Central memory CD8-positive, alpha-beta T cell (primary cell): ENCODE results near the gene EHD4.

ENCODE experiments used
- ATAC-seq: fragments of 150-1000 bp; cut with Tn5 transposase; replicated peaks from 2 replicates; pipeline ENCODE4 v1.10.0; 2022; ENCODE audit warnings: mild to moderate bottlenecking, moderate FRiP score, moderate number of reproducible peaks; ENCODE audit not compliant: poor library complexity, severe bottlenecking; ENCODE audit errors: extremely low read depth
- DNase-seq, 2 donors: peaks; one replicate each; pipeline ENCODE4 v3.0.0; 2021; ENCODE audit warnings: low spot score in 2 of 2
- H3K27ac Mint-ChIP-seq: one replicate; pipeline ENCODE4 v1.8.0; 2022; ENCODE audit warnings: low read depth, mild to moderate bottlenecking, moderate library complexity, mixed read lengths
- H3K27me3 Mint-ChIP-seq: one replicate; pipeline ENCODE4 v1.8.0; 2022; ENCODE audit warnings: mixed read lengths
- H3K36me3 Mint-ChIP-seq: one replicate; pipeline ENCODE4 v1.8.0; 2022; ENCODE audit warnings: mild to moderate bottlenecking, moderate library complexity, mixed read lengths; ENCODE audit not compliant: insufficient read depth
- H3K4me1 Mint-ChIP-seq: one replicate; pipeline ENCODE4 v1.8.0; 2022; ENCODE audit warnings: mixed read lengths
- H3K4me3 Mint-ChIP-seq: one replicate; pipeline ENCODE4 v1.8.0; 2022; ENCODE audit warnings: mild to moderate bottlenecking, moderate library complexity, mixed read lengths
- H3K9me3 Mint-ChIP-seq: one replicate; pipeline ENCODE4 v1.8.0; 2022; ENCODE audit warnings: mixed read lengths

The EHD4 gene

DNA sequence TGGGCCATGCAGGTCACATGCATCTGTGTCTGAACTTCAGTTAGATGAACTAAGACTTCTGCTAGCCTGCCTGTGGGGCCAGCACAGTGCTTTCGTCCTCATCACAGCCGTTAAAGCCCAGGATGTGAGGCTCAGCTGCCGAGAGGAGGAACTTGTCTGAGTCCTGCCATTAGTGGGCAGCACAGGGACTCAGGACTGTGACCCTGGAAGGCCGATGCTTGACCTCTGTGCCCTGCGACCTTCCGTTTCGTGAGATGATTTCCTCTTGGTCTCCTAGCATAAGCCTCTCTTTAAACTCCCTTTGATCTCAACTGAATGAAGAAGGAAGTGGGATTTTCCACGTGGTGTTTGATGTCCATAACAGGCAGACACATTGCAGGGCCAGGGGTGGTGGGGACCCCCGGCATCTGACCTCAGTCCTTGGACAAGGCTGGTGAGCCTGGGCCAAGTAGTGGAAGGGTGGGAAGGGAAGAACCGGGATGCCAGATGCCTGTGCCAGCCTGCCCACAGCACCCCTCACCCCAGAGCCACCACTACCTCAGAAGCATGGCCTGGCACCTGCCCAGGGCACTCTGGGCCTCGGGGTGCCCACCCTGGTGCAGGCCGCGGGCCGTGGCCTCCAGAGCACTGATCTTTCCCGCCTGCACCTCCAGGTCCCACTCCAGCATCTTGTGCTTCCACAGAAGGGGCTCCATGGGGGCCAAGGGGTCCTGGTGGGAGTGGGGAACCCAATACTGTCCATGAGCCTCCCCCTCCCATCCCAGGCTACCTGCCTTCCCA is 112.1 kb downstream of the EHD4 start:
- no peak for DNase-seq
- Mint-ChIP-seq H3K36me3 (peaks cover 2% of the 10 kb centered on the region), H3K4me3 (no peak overlapping the region), H3K27me3 (no peaks in the 10 kb centered on the region), H3K9me3 (no peaks in the 10 kb centered on the region), H3K27ac (no peak overlapping the region), H3K4me1 (peaks cover 17% of the 10 kb centered on the region)
- no peak for ATAC-seq

DNA sequence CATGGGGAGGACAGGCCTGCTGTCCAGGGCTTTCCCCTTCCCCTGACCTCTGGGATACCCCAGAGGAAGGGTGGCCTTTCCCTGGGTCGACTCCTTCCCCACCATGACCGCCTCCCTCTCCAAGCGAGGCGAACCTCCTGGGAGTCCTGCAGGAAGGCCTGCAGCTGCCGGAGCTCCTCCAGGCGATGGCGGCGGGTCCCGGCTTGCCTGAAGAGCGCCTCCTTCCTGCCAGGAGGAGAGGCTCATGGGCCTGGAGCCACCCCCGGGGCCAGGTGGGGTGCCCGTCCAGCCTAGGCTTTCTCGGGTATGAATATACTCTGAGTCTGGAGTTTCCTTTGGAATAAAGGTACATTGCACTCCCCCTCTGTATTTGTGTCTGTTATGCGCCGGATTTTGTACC is 113.6 kb downstream of the EHD4 start:
- ATAC-seq (no peak), DNase-seq (no peak)
- H3K27ac Mint-ChIP-seq = no peak overlapping the region
- H3K27me3 Mint-ChIP-seq = no peaks in the 10 kb centered on the region
- H3K4me3 Mint-ChIP-seq = no peak overlapping the region
- peaks cover 17% of the 10 kb centered on the region for H3K4me1 Mint-ChIP-seq
- H3K36me3 Mint-ChIP-seq = peaks cover 2% of the 10 kb centered on the region
- H3K9me3 Mint-ChIP-seq = no peaks in the 10 kb centered on the region

DNA sequence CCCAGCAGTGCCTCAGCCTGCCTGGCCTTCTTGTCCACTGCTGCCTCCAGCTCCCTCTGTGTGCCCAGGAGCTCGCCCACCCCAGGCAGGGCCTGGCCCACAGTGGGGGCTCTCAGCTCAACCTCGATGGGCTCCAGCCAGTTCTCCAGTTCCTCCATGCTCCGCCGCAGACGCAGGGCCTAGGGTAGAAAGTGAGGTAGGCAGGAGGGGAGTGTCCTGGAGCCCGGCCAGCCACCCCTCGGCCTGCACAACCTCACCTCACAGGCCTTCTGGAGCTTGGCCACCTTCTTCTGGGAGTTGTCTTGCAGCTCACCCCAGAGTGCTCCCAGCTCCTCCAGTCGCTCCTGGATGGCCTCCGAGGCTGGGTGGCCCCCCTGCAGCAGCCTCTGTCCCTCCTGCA is 115.0 kb downstream of the EHD4 start:
- no peaks in the 10 kb centered on the region for H3K27me3 Mint-ChIP-seq
- H3K4me1 Mint-ChIP-seq = peaks cover 10% of the 10 kb centered on the region
- DNase-seq = no peak
- no peak for ATAC-seq
- no peaks in the 10 kb centered on the region for H3K9me3 Mint-ChIP-seq
- no peak overlapping the region for H3K27ac Mint-ChIP-seq
- H3K36me3 Mint-ChIP-seq = peaks cover 6% of the 10 kb centered on the region
- no peak overlapping the region for H3K4me3 Mint-ChIP-seq

DNA sequence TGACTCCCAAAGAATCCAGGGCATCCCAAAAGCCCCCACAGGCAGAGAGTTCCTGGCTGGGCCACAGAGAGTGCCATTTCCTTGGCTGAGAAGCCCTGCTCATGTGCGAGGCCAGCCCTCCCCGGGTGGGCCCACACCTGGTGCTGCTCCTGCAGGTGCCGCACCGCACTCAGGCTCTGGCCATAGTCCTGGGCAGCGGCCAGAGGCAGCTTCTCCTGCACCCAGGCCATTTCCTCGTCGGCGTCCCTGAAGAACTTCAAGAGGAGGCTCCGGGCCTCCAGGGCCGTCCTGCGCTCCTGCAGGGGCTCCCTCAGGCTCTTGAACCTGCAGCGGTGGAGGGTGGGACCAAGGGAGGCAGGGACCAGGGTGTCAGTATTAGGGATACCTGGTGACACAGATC is 115.6 kb downstream of the EHD4 start:
- ATAC-seq (no peak), DNase-seq (no peak)
- Mint-ChIP-seq H3K4me3 (no peak overlapping the region), H3K9me3 (no peaks in the 10 kb centered on the region), H3K27ac (no peak overlapping the region), H3K4me1 (peaks cover 10% of the 10 kb centered on the region), H3K27me3 (no peaks in the 10 kb centered on the region), H3K36me3 (peaks cover 6% of the 10 kb centered on the region)

DNA sequence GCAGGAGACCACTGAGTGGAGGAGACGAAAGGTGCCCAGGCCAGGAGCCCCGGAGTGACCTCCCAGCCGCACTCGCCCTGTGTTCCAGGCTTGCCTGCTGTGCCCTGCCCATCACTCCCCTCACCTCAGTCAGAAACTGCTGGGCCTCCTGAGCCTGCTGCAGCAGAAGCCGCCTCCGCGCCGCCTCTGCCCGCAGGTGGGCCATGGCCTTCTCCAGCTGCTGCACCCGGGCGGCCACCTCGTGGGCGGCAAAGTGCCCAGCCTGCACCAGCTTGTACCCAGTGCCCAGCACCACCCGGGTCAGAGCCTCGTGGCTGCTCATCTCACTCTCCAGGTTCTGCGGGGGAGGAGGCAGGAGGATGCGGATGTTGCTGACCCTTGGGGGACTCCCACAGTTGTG is 116.1 kb downstream of the EHD4 start:
- ATAC-seq (no peak), DNase-seq (no peak)
- no peak overlapping the region for H3K27ac Mint-ChIP-seq
- no peaks in the 10 kb centered on the region for H3K27me3 Mint-ChIP-seq
- H3K9me3 Mint-ChIP-seq = no peaks in the 10 kb centered on the region
- H3K36me3 Mint-ChIP-seq = peaks cover 6% of the 10 kb centered on the region
- H3K4me1 Mint-ChIP-seq = peaks cover 10% of the 10 kb centered on the region
- H3K4me3 Mint-ChIP-seq = no peak overlapping the region

DNA sequence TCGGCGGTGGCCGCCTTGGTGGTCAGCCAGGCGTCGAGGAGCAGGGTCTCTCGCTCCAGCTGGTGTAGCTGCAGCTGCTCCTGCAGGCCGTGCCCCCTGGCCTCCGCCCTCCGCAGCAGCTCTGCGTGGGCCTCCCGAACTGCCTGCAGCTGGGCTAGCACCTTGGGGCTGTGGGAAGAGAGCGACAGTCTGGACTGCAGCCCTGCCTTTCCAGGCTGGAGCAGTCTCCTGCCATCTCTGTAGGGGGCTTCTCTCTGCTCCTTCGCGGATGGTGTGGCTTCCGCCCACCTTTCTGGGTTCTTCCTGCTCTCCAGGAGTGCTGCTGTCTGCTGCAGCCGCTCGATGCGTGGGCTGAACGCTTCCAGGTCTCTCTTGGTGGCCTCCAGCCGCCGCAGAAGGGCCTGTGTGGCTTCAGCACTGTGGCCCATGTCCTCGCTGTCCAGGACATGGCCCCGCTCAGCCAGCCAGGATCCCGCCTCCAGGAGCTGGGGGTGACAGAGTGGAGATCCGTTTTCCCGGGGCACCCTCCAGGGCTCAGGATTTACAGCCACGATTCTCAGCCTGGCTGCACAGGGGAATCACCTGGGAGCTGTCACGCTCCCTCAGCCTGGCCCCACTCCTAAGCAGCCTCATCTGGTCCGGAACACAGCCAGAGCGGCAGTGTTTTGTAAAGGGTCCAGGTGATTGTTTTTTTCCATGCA is 116.9 kb downstream of the EHD4 start:
- H3K9me3 Mint-ChIP-seq = no peaks in the 10 kb centered on the region
- no peak for ATAC-seq
- no peaks in the 10 kb centered on the region for H3K27me3 Mint-ChIP-seq
- H3K4me3 Mint-ChIP-seq = no peak overlapping the region
- H3K36me3 Mint-ChIP-seq = peaks cover 4% of the 10 kb centered on the region
- no peak for DNase-seq
- H3K4me1 Mint-ChIP-seq = peaks cover 4% of the 10 kb centered on the region
- H3K27ac Mint-ChIP-seq = no peak overlapping the region

DNA sequence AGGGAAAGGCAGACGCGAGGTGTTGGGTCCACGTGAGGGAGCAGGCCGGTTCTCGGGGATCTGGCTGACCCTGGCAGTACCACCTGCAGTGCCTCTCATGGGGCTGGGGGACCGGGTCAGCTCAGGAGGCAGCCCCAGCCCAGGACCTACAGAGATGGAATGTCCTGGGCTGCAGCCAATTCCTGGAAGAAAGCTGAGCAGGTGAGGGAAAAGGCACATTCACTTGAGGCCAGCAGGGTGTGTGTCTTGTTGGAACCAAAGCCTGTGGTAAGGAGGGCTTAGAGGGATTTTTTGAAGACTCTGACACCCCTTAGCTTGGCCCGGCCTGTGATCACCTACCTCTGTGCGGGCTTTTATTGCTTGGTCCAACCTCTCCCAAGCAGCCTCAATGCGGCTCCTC is 117.9 kb downstream of the EHD4 start:
- no peak for DNase-seq
- Mint-ChIP-seq H3K9me3 (no peaks in the 10 kb centered on the region), H3K27ac (no peak overlapping the region), H3K4me1 (no peaks in the 10 kb centered on the region), H3K27me3 (no peaks in the 10 kb centered on the region), H3K36me3 (peaks cover 4% of the 10 kb centered on the region), H3K4me3 (no peak overlapping the region)
- ATAC-seq = no peak

DNA sequence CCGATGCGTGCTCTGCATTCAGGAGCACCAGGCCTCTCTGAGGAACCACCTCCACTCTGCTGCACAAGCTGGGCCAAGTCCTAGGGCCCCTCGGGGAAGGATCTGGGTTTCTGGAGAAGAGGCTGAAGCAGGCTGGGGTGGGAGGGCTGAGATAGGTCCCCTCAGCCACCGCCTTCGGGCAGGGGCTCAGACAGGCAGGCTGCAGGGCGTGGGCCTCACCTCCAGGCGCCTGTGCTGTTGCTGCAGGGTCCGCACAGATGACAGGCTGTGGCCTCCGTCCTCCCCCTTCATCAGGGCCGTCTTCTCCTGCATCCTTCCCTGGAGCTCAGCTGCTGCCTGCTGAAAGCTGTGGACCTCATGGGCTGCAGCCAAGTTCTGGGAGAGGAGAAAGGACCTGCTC is 118.5 kb downstream of the EHD4 start:
- no peaks in the 10 kb centered on the region for H3K27me3 Mint-ChIP-seq
- H3K4me1 Mint-ChIP-seq = no peaks in the 10 kb centered on the region
- H3K9me3 Mint-ChIP-seq = no peaks in the 10 kb centered on the region
- DNase-seq (no peak), ATAC-seq (no peak)
- H3K36me3 Mint-ChIP-seq = peaks cover 7% of the 10 kb centered on the region
- H3K27ac Mint-ChIP-seq = no peak overlapping the region
- H3K4me3 Mint-ChIP-seq = no peak overlapping the region

DNA sequence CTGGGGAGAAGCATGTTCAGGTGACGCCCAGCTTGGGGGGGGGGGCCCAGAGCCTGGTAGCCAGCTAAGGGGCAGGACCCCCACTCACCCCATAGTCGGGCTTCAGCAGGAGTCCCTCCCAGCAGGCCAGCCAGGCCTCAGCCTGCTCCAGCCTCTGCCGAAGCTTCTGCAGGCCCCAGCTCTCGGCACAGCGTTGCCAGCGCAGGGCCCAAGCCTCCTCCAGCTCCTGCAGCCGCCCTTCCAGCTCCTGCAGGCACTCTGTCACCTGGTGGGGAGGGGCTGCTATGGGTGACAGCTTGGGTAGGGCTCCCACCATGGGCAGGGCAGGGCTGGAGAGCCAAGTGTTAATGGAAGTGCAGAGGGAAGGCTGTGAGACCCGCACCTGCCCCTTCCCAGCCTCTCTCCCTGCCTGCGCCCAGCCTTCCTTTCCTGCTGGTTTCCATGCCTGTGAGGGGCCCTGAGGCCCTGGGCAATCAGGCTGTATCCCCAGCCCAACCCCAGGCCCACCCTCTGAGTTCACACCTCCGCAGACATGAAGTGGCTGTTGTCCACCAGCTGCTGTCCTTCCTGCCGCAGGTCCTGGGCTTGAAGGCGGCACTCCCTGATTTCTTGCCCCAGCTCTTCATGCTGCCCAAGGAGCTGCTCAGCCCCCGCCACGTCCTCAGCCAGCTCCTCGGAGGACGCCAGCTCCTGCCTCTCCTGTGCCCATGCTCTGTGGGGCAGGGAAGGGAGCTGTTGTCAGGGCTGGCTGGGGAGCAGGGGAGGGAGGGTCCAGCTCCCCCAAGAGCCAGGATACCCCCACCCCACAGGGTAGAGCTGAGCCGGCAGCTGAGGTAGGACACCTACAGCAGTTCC is 119.4 kb downstream of the EHD4 start:
- Mint-ChIP-seq H3K9me3 (no peaks in the 10 kb centered on the region), H3K4me3 (no peak overlapping the region), H3K36me3 (peaks cover 13% of the 10 kb centered on the region), H3K4me1 (no peaks in the 10 kb centered on the region), H3K27me3 (no peaks in the 10 kb centered on the region), H3K27ac (no peak overlapping the region)
- DNase-seq = no peak
- ATAC-seq = no peak

DNA sequence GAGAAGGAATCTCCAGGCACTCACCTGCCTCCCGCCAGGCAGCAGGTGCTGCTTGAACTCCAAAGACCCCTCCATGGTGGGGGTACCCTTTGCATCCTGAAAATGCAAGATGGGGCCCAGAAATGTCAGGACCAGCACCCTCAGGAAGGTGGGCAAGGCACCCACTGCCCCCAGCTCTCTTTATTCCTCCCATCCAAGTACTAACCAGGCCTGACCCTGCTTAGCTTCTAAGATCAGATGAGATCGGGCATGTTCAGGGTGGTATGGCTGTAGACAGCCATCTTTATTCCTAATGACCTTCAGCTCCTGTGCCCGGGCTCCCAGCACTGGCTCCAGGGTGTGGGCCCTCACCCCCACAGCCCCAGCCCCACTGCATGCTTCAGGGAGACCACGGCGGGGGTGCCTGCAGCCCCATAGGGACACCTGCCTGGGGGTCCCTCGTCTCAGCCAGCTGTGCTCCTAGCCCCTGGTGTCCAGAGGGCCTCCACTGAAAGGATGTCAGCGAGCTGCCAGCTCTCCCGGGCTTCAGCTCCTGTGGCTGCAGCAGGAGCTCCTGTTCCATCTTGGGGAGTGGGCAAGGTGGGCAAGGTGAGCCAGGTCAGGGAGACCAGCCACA is 120.5 kb downstream of the EHD4 start:
- DNase-seq = no peak
- H3K4me1 Mint-ChIP-seq = no peaks in the 10 kb centered on the region
- H3K9me3 Mint-ChIP-seq = no peaks in the 10 kb centered on the region
- H3K27ac Mint-ChIP-seq = no peak overlapping the region
- H3K27me3 Mint-ChIP-seq = no peaks in the 10 kb centered on the region
- no peak overlapping the region for H3K4me3 Mint-ChIP-seq
- H3K36me3 Mint-ChIP-seq = peaks cover 18% of the 10 kb centered on the region
- ATAC-seq = no peak

DNA sequence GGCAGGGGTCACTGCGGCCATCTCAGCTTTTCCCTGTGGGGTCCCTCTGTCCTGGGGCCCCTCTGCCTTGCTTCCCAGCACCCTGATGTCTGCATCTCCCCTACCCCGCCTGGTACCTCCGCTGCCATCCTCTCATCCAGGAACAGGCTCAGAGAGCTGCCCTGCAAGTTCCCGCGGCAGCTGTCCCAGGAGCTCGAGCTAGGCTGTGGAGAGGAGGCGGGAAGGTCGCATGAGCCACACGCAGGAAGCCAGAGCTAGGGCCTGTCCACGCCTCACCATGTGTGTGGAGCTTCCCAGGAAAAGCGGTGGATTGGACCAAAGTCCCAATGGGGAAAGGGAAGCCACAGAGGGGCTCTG is 121.2 kb downstream of the EHD4 start:
- Mint-ChIP-seq H3K36me3 (peaks cover 23% of the 10 kb centered on the region), H3K27me3 (no peaks in the 10 kb centered on the region), H3K4me1 (no peaks in the 10 kb centered on the region), H3K27ac (peak overlapping the region; percentile 25), H3K4me3 (no peak overlapping the region), H3K9me3 (no peaks in the 10 kb centered on the region)
- ATAC-seq (no peak), DNase-seq (no peak)

DNA sequence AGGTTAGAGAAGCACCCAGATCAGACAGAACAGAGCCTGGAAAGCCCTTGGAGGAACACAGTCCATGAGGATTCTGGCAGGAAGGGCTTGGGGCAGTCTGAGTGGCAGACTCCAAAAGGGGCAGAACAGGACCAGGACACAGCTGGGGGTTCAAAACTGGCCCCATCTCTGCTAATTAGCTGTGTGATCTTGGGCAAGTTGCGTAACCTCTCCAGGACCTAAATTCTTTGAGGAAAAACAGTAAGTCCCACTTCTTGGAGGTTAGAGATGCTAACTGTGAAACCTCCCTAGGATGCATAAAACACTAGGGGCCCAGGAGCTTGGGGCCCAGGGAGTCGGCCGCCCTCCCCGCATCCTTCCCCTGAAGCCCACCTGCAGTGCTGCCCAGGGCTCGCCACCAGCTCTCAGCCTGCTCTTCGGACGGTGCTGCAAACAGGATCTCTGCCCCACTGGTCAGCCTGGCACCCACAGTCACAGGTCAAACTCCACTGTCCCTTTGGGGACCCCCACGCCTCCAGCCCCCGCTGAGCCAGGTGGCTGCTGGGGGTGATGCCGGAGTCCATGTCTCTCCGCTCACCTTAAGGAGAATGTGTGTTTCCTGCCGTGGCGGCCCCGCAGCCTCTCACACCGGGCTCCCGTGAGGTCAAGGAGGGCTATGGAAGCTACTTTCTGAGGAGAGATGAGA is 121.7 kb downstream of the EHD4 start:
- peak overlapping the region; percentile 25 for H3K27ac Mint-ChIP-seq
- H3K4me3 Mint-ChIP-seq = no peak overlapping the region

More for the DNA sequence above, 121.7 kb downstream of the EHD4 start:
- H3K36me3 Mint-ChIP-seq = peaks cover 23% of the 10 kb centered on the region
- H3K9me3 Mint-ChIP-seq = no peaks in the 10 kb centered on the region
- DNase-seq (no peak), ATAC-seq (no peak)
- no peaks in the 10 kb centered on the region for H3K27me3 Mint-ChIP-seq
- no peaks in the 10 kb centered on the region for H3K4me1 Mint-ChIP-seq
